Fibroblast of mammary gland (primary cell): ENCODE measurements around the gene PTPRN2.

Source experiments
- DNase-seq: peaks from one replicate; pipeline ENCODE4 v3.0.0-alpha.2; 2010; ENCODE audit warnings: low read depth
- H3K4me3 ChIP-seq: 2 replicates; pipeline ENCODE4 v1.5.1; 2011; ENCODE audit warnings: low read depth, mild to moderate bottlenecking, low read length, moderate library complexity; ENCODE audit not compliant: control insufficient read depth
- CTCF ChIP-seq: conservative IDR thresholded peaks from 2 replicates; pipeline ENCODE4 v1.5.1; 2011; ENCODE audit warnings: low read depth, low read length, inconsistent platforms; ENCODE audit not compliant: control insufficient read depth, insufficient read depth

The PTPRN2 gene

GRCh38 chr7:157752832-157753291 is 834.8 kb downstream of the PTPRN2 start:
- peak; percentile 47 for DNase-seq
- TF ChIP-seq CTCF, result no peak
- H3K4me3 ChIP-seq, result no peak overlapping the region

- no peak overlapping the region for H3K4me3 ChIP-seq
- TF ChIP-seq CTCF, result no peak
- DNase-seq, result no peak
These were observed 835.5 kb downstream of the PTPRN2 start for GRCh38 chr7:157751951-157752673.

- no peak for DNase-seq
- TF ChIP-seq CTCF, result no peak
- no peak overlapping the region for H3K4me3 ChIP-seq
These were observed 836.2 kb downstream of the PTPRN2 start for GRCh38 chr7:157751406-157751805.

GRCh38 chr7:157750291-157750690 is 837.3 kb downstream of the PTPRN2 start:
- DNase-seq, result no peak
- H3K4me3 ChIP-seq, result no peak overlapping the region
- no peak for TF ChIP-seq CTCF

GRCh38 chr7:157745721-157746709 is 841.6 kb downstream of the PTPRN2 start:
- no peak for TF ChIP-seq CTCF
- DNase-seq, result no peak

GRCh38 chr7:157744786-157745601 is 842.6 kb downstream of the PTPRN2 start:
- no peak for DNase-seq
- no peak overlapping the region for H3K4me3 ChIP-seq
- TF ChIP-seq CTCF, result no peak

More at GRCh38 chr7:157745721-157746709, 841.6 kb downstream of the PTPRN2 start:
- H3K4me3 ChIP-seq, result no peak overlapping the region
